ENCODE measurements around the gene CNTN5.

Gene CNTN5

DNA sequence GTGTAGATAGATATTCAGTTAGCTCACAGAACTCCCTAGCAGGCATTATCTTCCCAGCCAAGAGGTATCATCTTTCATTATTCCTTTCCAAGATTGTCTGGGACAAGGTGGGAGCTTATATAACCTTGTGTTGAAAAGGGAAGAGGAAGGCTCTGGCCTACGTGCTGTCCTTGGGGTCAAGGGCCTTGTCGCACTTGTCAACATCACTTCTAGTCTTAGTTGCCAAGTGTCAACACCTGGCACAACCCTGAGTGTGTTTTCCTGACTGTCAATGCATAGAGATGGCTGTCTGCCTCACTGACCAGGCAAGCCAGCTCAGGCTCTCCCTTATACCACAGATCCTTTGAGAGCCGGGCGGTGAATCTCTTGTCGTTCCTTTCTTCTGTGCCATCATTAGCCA, 331.9 kb downstream of the CNTN5 start:
- TF ChIP-seq, protein P1, sequence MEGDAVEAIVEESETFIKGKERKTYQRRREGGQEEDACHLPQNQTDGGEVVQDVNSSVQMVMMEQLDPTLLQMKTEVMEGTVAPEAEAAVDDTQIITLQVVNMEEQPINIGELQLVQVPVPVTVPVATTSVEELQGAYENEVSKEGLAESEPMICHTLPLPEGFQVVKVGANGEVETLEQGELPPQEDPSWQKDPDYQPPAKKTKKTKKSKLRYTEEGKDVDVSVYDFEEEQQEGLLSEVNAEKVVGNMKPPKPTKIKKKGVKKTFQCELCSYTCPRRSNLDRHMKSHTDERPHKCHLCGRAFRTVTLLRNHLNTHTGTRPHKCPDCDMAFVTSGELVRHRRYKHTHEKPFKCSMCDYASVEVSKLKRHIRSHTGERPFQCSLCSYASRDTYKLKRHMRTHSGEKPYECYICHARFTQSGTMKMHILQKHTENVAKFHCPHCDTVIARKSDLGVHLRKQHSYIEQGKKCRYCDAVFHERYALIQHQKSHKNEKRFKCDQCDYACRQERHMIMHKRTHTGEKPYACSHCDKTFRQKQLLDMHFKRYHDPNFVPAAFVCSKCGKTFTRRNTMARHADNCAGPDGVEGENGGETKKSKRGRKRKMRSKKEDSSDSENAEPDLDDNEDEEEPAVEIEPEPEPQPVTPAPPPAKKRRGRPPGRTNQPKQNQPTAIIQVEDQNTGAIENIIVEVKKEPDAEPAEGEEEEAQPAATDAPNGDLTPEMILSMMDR (IDR thresholded peaks at IDR 0.05): no peak

DNA sequence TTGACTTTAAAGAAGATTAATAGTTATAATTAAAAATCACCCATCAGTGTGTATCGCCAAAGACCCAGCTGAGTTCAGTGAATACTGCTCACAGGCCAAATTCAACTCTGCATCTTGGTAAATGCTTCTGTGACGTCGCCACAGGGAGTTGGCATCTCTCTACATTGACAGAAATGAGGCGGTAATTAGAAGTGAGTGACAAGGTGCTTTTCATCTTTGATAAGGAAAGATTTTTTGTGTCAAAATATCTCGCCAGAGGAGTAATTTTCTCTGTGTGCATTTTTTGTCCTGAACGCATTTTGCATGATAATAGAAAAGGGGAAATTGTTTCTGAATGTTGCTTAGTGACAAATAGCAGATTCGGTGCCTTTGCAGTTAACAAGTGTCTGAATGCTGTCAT, 345.8 kb downstream of the CNTN5 start:
- TF ChIP-seq, protein P1 (IDR thresholded peaks at IDR 0.05): no peak

DNA sequence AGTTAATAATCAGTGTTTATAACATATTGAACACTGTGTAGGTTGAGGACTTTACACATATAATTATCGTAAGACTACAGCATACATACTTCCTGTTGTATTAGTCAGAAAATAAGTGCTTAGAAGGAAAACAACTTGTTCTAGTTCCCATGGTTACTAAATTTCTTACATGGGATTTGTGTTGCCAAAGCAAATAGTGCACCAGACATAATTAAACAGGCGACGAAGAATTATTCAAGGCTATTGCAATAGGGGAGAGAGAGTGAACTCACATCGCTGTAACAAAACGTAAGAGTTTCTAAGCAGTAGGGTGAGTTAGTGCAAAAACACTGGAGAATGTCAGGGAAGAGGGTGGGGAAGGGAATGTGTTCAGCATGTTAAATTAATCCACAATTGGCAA, 347.8 kb downstream of the CNTN5 start:
- TF ChIP-seq, protein P1 (IDR thresholded peaks at IDR 0.05): no peak

DNA sequence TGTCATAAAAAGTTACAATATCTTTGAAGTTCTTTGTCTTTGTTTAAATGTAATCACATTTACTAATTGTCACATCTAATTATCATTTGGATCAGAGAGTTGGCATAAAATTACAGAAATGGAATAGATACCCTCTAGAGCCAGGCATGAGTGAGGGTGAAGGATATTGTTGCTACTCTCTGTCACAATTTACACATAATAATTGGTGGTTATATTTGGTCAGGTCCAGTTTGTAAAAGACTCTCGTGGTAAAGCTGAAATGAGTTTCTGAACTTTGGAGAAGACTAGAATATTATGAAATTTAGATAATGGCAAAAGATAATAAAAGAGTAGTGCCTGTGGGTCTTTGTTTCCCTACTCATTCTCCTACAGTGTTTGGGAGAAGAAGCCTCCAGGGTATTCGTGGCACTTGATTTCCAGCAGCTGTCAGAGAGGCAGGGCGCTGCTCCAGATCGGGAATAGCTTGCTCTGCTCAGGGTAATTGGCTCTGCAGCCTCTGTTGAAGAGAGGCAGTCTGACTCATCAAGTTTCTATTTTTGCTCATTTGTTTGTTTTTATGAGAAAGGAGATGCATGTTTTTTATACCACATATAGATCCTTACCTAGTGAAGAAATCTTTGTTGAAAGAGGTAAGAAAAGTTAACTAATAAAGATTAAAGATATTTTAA, 349.9 kb downstream of the CNTN5 start:
- TF ChIP-seq, protein P1 (IDR thresholded peaks at IDR 0.05): no peak

DNA sequence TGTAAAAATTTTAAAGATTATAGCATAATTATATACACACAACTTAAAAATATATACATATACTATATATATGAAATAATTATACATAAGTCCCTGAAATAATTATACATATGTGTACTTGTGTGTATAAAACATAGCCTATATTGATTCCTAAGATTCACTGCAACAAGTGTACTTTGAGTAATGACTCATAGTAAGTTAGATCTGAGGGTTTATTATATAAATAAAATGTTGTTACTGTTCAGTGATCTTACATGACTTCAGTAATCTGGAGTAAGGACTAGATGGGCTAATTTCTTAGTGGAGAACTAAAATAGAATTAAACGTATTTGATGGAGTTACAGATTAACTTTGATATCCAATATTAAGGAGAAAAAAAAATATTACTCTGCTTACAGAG, 350.5 kb downstream of the CNTN5 start:
- TF ChIP-seq, protein P1 (IDR thresholded peaks at IDR 0.05): no peak

DNA sequence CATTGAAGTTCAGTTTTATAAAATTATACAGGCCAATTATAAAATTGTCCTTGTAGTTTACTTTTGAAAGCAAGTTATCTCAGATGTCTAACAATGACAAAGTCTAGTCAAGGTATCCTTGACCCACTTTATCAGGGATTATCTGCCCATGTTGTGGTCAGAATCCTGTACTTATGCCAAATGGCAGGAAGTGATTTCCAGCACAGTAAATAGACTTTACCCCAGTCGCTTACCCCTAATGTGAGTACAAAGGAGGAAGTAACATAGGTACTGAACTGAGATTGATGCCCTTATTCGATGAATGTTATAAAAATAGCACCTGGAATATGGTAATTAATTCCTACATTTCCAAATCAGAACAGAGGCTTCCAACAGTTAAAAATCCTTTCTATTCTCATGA, 355.7 kb downstream of the CNTN5 start:
- TF ChIP-seq, protein P1 (IDR thresholded peaks at IDR 0.05): no peak

DNA sequence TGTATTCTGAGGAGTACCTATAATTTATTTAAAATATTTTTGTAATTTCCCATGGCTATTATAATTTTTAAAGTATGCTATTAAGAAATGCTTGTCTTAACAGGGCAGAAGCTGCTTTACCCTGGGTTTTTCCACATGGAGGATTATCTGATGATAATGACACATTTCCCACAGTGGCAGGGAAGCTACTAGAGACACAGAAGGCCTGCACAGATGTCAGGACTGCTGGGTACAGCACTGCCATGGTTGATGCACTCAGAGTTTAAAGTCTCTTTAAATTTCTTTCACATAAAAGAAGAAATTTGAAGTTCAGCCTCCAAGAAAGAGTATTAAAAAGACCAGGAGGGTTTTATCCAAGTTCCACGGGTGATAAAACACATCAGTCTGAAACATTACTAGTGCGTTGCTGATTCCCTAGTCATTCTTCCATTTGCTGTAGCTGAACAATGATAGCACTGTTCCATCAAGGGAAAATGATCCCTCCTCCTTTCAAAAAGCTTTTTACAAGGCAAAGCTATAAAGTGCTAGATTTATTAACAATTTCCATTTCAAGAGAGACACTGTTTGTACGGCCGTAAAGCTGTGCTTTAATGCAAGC, 363.0 kb downstream of the CNTN5 start:
- TF ChIP-seq, protein P1 (IDR thresholded peaks at IDR 0.05): no peak
